Dermis microvascular lymphatic vessel endothelial cell (primary cell): Measurements from ENCODE around the gene CSNK2A1. TPM values are rescaled to one million over a fixed set of nuclear protein-coding genes. Genes with fewer than 3 reads are reported as not detected.
A peak's percentile ranks its signal among the peaks of the same experiment; 100 is the strongest.

Experiments
- DNase-seq, 2 donors: peaks; one replicate each; pipeline versions ENCODE4 v3.0.0 to v3.0.0-alpha.2; 2010; ENCODE audit warnings: low read depth in 2 of 2
- total RNA-seq: library from RNA; depleted of rRNA; stranded (reverse); fragments of >200 nt; gene quantifications from 2 replicates; pipeline ENCODE4 v1.2.1, GENCODE V29; 2014

CSNK2A1 gene
- total RNA-seq, 1 donor from 2014 or later: 76.4 TPM

GRCh38 chr20:431012-431904 lies 112.3 kb downstream of the CSNK2A1 start:
- peak; percentile 85 to 91 for DNase-seq

- DNase-seq: no peak
Measured at GRCh38 chr20:430091-430999, 113.2 kb downstream of the CSNK2A1 start.

- no peak for DNase-seq
Measured at GRCh38 chr20:428658-429200, 114.9 kb downstream of the CSNK2A1 start.

GRCh38 chr20:427849-428657 lies 115.5 kb downstream of the CSNK2A1 start:
- no peak for DNase-seq

GRCh38 chr20:427401-427800 lies 116.2 kb downstream of the CSNK2A1 start:
- DNase-seq: no peak

GRCh38 chr20:426566-426965 lies 117.0 kb downstream of the CSNK2A1 start:
- DNase-seq: no peak

Other genes starting within 250 kb of the CSNK2A1 start
- gene ZCCHC3, start 246.2 kb downstream of the CSNK2A1 start, total RNA-seq: 15.8 and 18.8 TPM in 2 replicates
- gene SOX12, start 218.2 kb downstream of the CSNK2A1 start, total RNA-seq: 1.7 and 2.9 TPM in 2 replicates
- 10.5 and 25.2 TPM in 2 replicates for gene NRSN2, start 196.7 kb downstream of the CSNK2A1 start, total RNA-seq
- 36.7 and 47.4 TPM in 2 replicates for gene TRIB3, start 163.0 kb downstream of the CSNK2A1 start, total RNA-seq
- 53.7 and 80.9 TPM in 2 replicates for gene RBCK1, start 135.5 kb downstream of the CSNK2A1 start, total RNA-seq
- gene TBC1D20, start 81.3 kb downstream of the CSNK2A1 start, total RNA-seq: 15.8 and 25.2 TPM in 2 replicates
- 0.76 and 0.77 TPM in 2 replicates for gene TCF15, start 66.5 kb upstream of the CSNK2A1 start, total RNA-seq
- gene SRXN1, start 109.4 kb upstream of the CSNK2A1 start, total RNA-seq: 22.3 and 23.0 TPM in 2 replicates
- not detected in 2 replicates for gene SCRT2, start 132.0 kb upstream of the CSNK2A1 start, total RNA-seq
- under 0.01 TPM in 1 of 2 replicates, not detected in the other for gene SLC52A3, start 224.7 kb upstream of the CSNK2A1 start, total RNA-seq